Sciatic nerve (tissue), 2 donors: ENCODE data around the gene MAP4K5. TPM values are rescaled to one million over a fixed set of nuclear protein-coding genes. Genes with fewer than 3 reads are reported as not detected.
A peak's percentile ranks its signal among the peaks of the same experiment; 100 is the strongest.

ENCODE experiments used
- ATAC-seq: fragments of 200-7000 bp; cut with Tn5 transposase; one replicate; pipeline ENCODE4 v1.9.1; 2020; ENCODE audit warnings: mild to moderate bottlenecking, moderate library complexity
- DNase-seq: peaks from one replicate; pipeline ENCODE4 v3.0.0-alpha.2; 2020; ENCODE audit warnings: low spot score
- intact Hi-C: fragments of 100-400 bp; cut with DNase I; formaldehyde crosslinking; loops from one replicate; pipeline ENCODE4 v1.14.2; 2022
- total RNA-seq: library from RNA; stranded (reverse); fragmentation: NEBNext Ultra II Directional; extraction: Animal tissue kit (Norgen Biotek cat#: 25700); gene quantifications from one replicate; pipeline ENCODE4 v1.2.1, GENCODE V29; 2021
- donor health status: DM: no; HTN: no; CAD: no.
- donor health status: DM: no; HTN: no; CAD: no.

The MAP4K5 gene
- total RNA-seq, 1 donor from 2014 or later = 94.6 TPM

GRCh38 chr14:50383618-50384225, 148.6 kb downstream of the MAP4K5 start:
- no peak for DNase-seq
- peak; percentile 65 for ATAC-seq
- intact Hi-C loops = no loop called here

- DNase-seq (no peak), ATAC-seq (no peak)
- intact Hi-C loops = no loop called here
These were observed 150.5 kb downstream of the MAP4K5 start for GRCh38 chr14:50381823-50382287.

GRCh38 chr14:50381008-50381407, 151.4 kb downstream of the MAP4K5 start:
- no peak for ATAC-seq
- no peak for DNase-seq
- intact Hi-C loops = no loop called here

GRCh38 chr14:50380455-50380854, 151.9 kb downstream of the MAP4K5 start:
- no peak for ATAC-seq
- intact Hi-C loops = no loop called here
- no peak for DNase-seq

GRCh38 chr14:50379563-50379962, 152.8 kb downstream of the MAP4K5 start:
- no peak for DNase-seq

GRCh38 chr14:50377550-50378085, 154.8 kb downstream of the MAP4K5 start:
- intact Hi-C loops = no loop called here
- ATAC-seq (no peak), DNase-seq (no peak)

More at GRCh38 chr14:50379563-50379962, 152.8 kb downstream of the MAP4K5 start:
- intact Hi-C loops = no loop called here
- ATAC-seq = no peak

GRCh38 chr14:50375760-50376159, 156.6 kb downstream of the MAP4K5 start:
- intact Hi-C loops = no loop called here
- DNase-seq (no peak), ATAC-seq (no peak)

- ATAC-seq = no peak
- intact Hi-C loops = no loop called here
- no peak for DNase-seq
These were observed 158.4 kb downstream of the MAP4K5 start for GRCh38 chr14:50373959-50374358.

- ATAC-seq (no peak), DNase-seq (no peak)
- intact Hi-C loops = no loop called here
These were observed 160.8 kb downstream of the MAP4K5 start for GRCh38 chr14:50371546-50371945.

Other genes starting within 250 kb of the MAP4K5 start
- gene L2HGDH, start 220.3 kb downstream of the MAP4K5 start, total RNA-seq = 4.6 TPM
- gene DMAC2L, start 220.2 kb downstream of the MAP4K5 start, total RNA-seq = 22.2 TPM
- gene CDKL1, start 135.7 kb downstream of the MAP4K5 start, total RNA-seq = 15.8 TPM
- 23.3 TPM for gene ATL1, start 27.6 kb upstream of the MAP4K5 start, total RNA-seq
- 61.6 TPM for gene SAV1, start 135.7 kb upstream of the MAP4K5 start, total RNA-seq